NCI-H2171 (cell line): Measurements from ENCODE around the gene DDX47.
"Not testable (repeated sequence)": the region's sequence is repeated elsewhere in the genome, so short reads cannot be mapped to it uniquely, and the experiment has no call there.

Experiments
- DNase-seq: peaks from one replicate; lab custom pipeline; 2025; lab: John Stamatoyannopoulos, UW

The DDX47 gene

DNA sequence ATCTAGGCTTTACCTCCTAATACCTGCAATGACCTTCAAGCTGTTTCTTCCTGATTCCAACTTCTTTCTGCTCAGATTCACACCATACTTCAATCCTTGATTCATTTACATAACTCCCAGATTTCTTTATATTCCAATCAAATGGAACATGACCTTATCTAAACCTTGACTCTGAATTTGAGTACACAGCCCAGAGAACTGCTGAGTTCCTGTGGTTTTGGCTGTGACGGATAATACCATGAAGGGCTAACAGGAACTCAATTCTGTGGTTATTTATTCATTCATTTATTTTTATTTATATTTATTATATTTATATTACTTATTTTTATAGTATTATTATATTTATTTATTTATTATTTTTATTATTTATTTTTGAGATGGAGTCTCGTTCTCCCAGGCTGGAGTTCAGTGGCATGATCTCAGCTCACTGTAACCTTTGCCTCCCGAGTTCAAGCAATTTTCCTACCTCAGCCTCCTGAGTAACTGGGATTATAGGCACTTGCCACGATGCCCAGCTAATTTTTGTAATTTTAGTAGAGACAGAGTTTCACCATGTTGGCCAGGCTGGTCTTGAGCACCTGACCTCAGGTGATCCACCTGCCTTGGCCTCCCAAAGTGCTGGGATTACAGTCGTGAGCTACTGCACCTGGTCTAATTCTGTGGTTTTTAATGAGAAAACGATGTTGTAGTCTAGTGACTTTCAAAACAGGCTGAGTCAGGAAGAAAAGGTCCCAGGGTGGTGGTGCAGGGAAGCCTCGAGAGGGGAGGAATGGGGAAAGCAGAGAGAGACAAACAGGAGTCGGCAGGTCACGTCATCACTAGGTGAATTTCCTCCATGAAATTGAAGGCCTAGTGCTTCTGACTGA is 16.0 kb upstream of the DDX47 start:
- DNase-seq = no peak

GRCh38 chr12:12797794-12798152 is 15.4 kb upstream of the DDX47 start:
- DNase-seq = no peak

DNA sequence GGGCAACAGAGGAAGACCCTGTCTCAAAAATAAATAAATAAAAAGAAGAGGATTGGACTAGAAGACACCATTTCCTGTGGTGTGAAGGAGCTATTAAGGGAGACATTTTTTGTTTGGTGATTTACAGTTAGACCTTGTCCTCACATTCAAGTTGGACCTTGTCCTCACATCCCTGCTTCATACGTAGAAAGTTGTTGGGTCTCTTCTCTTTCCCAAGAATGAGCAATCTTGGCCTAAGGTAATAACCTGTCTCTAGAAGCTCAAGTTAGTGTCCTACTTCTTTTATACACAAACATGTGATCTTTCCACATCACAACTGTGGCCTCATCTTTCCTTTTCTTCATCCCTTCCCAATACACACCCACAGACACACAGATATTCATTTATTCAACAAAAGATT is 14.7 kb upstream of the DDX47 start:
- DNase-seq = no peak

GRCh38 chr12:12799163-12799920 is 13.8 kb upstream of the DDX47 start:
- no peak for DNase-seq

DNA sequence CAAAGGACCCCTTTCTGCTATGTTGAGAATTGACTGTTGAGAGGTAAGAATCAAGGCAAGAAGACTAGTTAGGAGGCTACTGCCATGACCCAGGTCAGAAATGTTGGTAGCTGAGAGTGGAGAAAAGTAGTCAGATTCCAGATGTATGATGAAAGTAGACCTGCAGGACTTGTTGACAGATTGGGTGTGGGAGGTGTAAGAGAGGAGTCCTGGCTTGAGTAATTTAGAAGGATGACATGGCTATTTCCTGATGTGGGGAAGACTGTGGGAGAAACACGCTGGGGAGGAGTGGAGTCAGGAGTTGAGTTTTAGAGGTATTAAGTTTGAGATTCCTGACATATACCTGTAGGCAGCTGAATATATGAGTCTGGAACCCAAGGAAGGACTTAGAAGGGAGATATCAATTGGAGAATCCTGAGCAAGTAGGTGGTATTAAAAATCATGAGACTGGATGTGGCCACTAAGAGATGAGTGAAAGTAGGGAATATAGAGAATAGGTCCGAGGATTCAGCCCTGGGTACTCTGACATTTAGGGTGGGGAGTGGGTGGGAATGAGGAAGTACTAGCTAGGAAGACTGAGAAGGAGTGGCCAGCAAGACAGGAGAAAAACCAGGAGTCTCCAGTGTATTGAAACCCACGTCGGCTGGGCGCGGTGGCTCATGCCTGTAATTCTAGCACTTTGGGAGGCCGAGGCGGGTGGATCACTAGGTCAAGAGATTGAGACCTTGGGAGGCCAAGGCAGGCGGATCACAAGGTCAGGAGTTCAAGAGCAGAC is 12.6 kb upstream of the DDX47 start:
- DNase-seq = no peak

DNA sequence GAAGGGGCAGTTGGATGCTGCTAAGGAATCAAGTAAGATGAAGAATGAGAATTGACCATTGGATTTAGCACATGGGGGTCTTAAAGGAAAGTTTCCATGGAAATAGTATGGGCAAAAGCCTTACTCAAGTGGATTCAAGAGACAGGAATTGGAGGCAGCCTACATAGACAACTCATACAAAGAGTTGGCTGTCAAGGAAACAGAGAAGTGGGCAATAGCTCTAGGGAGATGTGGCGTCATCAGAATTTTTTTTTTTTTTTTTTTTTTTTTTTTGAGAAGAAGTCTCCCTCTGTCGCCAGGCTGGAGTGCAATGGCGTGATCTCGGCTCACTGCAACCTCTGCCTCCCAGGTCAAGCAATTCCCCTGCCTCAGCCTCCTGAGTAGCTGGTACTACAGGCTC is 11.5 kb upstream of the DDX47 start:
- not testable (repeated sequence) for DNase-seq

GRCh38 chr12:12803186-12803585 is 10.0 kb upstream of the DDX47 start:
- no peak for DNase-seq

DNA sequence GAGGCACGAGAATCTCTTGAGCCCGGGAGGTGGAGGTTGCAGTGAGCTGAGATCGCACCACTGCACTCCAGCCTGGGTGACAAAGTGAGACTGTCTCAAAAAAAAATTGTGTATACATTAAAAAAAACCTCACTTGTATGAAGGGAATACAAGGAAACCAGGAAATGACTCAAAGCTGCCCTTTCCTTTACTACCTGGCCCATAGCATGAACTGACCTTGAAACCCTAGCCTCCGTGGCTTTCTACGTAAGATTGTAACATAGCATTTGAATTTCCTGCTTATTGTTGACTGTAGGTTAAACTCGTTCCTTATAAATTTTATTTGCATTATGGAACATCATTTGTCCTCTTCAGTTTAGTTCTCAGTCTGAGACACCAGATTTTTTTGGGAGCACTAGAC is 9.1 kb upstream of the DDX47 start:
- no peak for DNase-seq

DNA sequence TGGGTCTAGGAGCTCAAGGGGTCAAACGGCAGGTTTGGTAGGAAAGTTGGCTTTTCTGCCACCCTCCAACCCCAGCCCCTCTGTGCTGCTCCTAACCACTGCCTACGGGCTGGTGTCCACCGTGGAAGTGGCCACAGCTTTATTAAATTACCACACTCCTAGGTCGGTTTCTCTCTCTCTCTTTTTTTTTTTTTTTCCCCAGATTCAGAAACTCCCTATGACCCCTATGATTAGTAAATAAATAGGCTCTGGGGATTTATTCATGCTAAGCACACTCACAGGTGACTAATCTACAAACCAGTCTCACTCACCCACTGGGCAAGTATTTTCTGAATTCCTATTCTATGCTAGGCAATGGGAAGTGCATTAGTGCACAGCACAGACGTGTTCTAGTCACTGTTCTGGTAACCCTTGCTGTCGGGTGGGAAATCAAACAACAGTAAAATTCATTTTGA is 8.7 kb upstream of the DDX47 start:
- no peak for DNase-seq

DNA sequence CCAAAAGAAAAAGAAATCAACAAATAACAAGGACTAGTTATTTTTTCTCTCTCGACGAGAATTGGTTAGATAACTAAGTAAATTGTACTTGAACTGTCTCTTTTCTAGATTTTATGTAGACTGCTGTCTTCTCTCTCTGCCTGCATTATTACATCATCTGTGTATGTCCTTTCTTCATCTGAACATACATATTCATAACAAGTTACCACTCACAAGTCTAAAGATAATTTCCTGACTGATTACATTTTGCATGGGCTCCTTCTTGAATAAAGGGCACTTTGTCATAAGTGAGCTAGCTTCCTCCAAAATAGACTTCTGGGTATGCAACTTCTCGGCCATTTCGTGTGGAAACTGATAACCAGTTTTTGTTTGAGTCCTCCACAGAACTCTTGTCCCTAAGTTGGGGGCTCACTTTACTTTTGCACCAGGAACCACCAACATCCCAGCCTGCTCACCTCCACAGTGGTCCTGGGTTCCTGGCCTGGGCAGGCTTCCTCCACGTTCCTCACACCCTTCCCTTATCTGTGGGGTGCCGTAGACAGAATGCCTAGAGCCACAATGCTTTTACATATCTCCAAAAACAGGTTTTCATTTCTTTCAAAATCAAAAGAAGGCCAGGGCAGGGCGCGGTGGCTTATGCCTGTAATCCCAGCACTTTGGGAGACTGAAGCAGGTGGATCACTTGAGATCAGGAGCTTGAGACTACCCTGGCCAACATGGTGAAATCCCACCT is 6.2 kb upstream of the DDX47 start:
- no peak for DNase-seq

DNA sequence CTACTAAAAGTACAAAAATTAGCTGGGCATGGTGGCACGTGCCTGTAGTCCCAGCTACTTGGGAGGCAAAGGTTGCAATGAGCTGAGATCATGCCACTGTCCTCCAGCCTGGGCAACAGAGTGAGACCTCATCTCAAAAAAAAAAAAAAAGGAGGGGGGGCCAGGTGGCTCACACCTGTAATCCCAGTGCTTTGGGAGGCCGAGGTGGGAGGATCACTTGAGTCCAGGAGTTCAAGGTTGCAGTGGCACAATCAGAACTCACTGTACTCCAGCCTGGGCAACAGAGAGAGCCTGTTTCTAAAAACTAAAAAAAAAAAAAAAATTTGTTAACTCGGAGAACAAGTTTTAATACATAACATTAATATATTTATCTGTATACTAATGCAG is 5.6 kb upstream of the DDX47 start:
- DNase-seq = not testable (repeated sequence)

- DNase-seq = no peak
These were observed 5.0 kb upstream of the DDX47 start for GRCh38 chr12:12807970-12808702.

GRCh38 chr12:12810553-12811021 is 2.6 kb upstream of the DDX47 start:
- no peak for DNase-seq

GRCh38 chr12:12811343-12811742 is 1.8 kb upstream of the DDX47 start:
- DNase-seq = no peak

- no peak for DNase-seq
These were observed 972 bp upstream of the DDX47 start for GRCh38 chr12:12812174-12812573.

GRCh38 chr12:12812618-12813119 is 477 bp upstream of the DDX47 start:
- DNase-seq = no peak

DNA sequence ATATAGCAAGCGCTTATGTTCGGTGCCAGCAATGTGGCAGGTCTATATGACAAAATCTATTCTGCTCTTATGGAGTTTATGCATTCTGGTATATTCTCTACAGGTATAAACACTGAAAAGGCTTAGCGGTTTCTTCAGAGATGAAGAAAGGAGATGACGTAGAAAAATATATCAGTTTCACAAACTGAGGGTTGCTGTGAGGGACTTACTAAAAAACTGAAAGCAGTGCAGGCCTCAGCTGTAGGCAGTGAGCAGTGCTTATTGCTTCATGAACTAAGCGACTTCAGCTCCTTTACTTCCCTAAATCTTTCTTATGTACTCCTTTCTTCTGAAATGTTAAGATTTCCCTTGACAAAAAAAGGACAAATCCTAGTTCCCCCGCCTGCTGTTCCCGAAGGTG is 4.5 kb downstream of the DDX47 start:
- DNase-seq = no peak

- no peak for DNase-seq
These were observed 5.6 kb downstream of the DDX47 start for GRCh38 chr12:12818701-12819100.

DNA sequence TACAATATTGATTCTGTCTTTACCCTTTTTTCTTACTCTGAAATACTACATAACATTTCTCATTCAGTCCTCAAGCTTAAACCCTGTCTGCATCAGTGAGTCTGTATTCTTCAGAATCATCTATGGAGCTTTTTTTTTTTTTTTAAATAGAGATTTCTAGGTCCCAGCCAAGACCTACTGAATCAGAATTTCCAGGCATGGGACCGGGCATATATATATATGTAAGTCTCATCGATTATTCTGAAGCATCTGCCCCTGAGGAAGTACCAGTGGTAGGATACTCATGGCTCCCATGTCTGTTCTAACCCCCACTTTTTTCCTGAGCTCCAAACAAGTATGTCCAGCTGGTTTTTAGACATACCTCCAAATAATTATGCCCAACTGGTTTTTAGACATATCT is 6.1 kb downstream of the DDX47 start:
- no peak for DNase-seq

DNA sequence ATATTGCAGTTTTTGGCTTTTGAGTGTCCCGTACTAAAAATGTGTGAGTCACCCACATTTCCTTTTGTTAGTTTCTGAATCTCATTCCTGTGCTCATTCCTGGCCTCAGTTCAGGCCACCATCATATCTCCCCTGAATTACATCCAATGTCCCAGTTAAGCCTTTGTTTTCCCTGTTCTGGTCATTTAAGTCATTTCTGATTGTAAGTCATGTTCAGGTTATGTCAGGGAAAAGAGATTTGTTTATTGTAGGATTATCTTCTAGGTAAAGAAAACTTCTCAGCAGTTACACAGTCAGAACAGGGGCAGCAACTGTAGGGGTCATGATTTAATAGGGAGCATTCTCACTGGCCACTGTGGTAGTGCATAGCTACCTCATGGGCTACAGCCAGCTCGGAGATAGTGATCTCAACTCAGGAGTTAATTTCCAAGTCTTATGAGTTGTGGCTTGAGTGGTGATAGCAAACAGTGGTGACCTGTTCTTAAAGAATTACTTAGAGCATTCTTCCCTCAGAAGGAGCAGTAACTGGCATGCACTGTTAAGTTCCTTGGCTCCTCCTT is 6.7 kb downstream of the DDX47 start:
- DNase-seq = no peak

DNA sequence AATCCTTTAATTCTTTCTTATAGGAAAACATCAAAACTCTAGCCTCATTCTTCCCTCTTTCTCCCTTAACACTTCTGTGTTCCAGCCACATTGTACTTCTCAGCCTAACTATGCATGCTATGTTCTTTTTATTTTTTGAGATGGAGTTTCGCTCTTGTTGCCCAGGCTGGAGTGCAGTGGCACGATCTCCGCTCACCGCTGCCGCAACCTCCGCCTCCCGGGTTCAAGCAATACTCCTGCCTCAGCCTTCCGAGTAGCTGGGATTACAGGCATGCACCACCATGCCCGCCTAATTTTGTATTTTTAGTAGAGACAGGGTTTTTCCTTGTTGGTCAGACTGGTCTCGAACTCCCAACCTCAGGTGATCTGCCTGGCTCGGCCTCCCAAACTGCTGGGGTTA is 7.2 kb downstream of the DDX47 start:
- not testable (repeated sequence) for DNase-seq
